NCI-H1436 treated with DMSO at 0.1 percent for 48 hours (cell line): ENCODE data around the gene RGMA.
"Not testable (repeated sequence)": the region's sequence is repeated elsewhere in the genome, so short reads cannot be mapped to it uniquely, and the experiment has no call there.

Experiments
- DNase-seq: peaks from one replicate; lab custom pipeline; 2025; lab: John Stamatoyannopoulos, UW

RGMA gene

GRCh38 chr15:93048426-93048721, 40.6 kb downstream of the RGMA start:
- no peak for DNase-seq

GRCh38 chr15:93047621-93048425, 41.2 kb downstream of the RGMA start:
- DNase-seq: no peak

- DNase-seq: no peak
These were observed 42.3 kb downstream of the RGMA start for GRCh38 chr15:93046721-93047120.

- DNase-seq: no peak
These were observed 42.9 kb downstream of the RGMA start for GRCh38 chr15:93046120-93046519.

- no peak for DNase-seq
These were observed 43.7 kb downstream of the RGMA start for GRCh38 chr15:93045191-93045785.

GRCh38 chr15:93044301-93045190, 44.5 kb downstream of the RGMA start:
- no peak for DNase-seq

GRCh38 chr15:93043621-93044300, 45.2 kb downstream of the RGMA start:
- no peak for DNase-seq

- no peak for DNase-seq
These were observed 46.2 kb downstream of the RGMA start for GRCh38 chr15:93042691-93043378.

- DNase-seq: no peak
These were observed 46.8 kb downstream of the RGMA start for GRCh38 chr15:93042211-93042610.

GRCh38 chr15:93041159-93041547, 47.9 kb downstream of the RGMA start:
- no peak for DNase-seq

- DNase-seq: no peak
These were observed 48.5 kb downstream of the RGMA start for GRCh38 chr15:93040288-93041158.

GRCh38 chr15:93039562-93040287, 49.3 kb downstream of the RGMA start:
- DNase-seq: not testable (repeated sequence)

- DNase-seq: no peak
These were observed 50.9 kb downstream of the RGMA start for GRCh38 chr15:93037820-93038705.

GRCh38 chr15:93036951-93037819, 51.8 kb downstream of the RGMA start:
- no peak for DNase-seq

- no peak for DNase-seq
These were observed 52.8 kb downstream of the RGMA start for GRCh38 chr15:93035953-93036810.

- no peak for DNase-seq
These were observed 53.7 kb downstream of the RGMA start for GRCh38 chr15:93035092-93035915.
